Fibroblast of lung (primary cell): ENCODE data around the gene USP36. TPM values are rescaled to one million over a fixed set of nuclear protein-coding genes. Genes with fewer than 3 reads are reported as not detected.

Experiments used
- DNase-seq, 2 donors: peaks; one replicate each; pipeline versions ENCODE4 v3.0.0 to v3.0.0-alpha.2; 2010; ENCODE audit warnings: low read depth in 2 of 2
- H2AFZ ChIP-seq: 2 replicates; pipeline ENCODE4 v1.5.1; 2012; ENCODE audit warnings: low read length, control low read depth, inconsistent platforms
- H3K27ac ChIP-seq: 2 replicates; pipeline ENCODE4 v1.5.1; 2011; ENCODE audit warnings: low read length, control low read depth; ENCODE audit not compliant: insufficient read depth
- H3K27me3 ChIP-seq: 2 replicates; pipeline ENCODE4 v1.5.1; 2011; ENCODE audit warnings: mild to moderate bottlenecking, low read length; ENCODE audit not compliant: control insufficient read depth, insufficient read depth
- H3K36me3 ChIP-seq: 2 replicates; pipeline ENCODE4 v1.5.1; 2011; ENCODE audit warnings: low read length; ENCODE audit not compliant: control insufficient read depth, insufficient read depth
- H3K4me1 ChIP-seq: 2 replicates; pipeline ENCODE4 v1.5.1; 2011; ENCODE audit warnings: low read length; ENCODE audit not compliant: control insufficient read depth, insufficient read depth; ENCODE audit errors: extremely low read depth
- H3K4me2 ChIP-seq: 2 replicates; pipeline ENCODE4 v1.5.1; 2011; ENCODE audit warnings: low read length, control low read depth; ENCODE audit not compliant: insufficient read depth; ENCODE audit errors: extremely low read depth
- H3K4me3 ChIP-seq, 4 experiments: fragments of 200-600 bp in 1 of 4; sonication (generic) in 1 of 4; replicated peaks in 1 of 4; 2 replicates each; pipeline ENCODE4 v1.5.1; 2011 to 2016; ENCODE audit warnings: low read length in 4 of 4, low read depth in 3 of 4, mild to moderate bottlenecking in 3 of 4, control low read depth in 2 of 4, inconsistent platforms in 1 of 4, mixed read lengths in 1 of 4; ENCODE audit not compliant: insufficient read depth in 1 of 4; ENCODE audit errors: control extremely low read depth in 1 of 4
- H3K79me2 ChIP-seq: 2 replicates; pipeline ENCODE4 v1.5.1; 2012; ENCODE audit warnings: mild to moderate bottlenecking, low read length, inconsistent platforms; ENCODE audit not compliant: control insufficient read depth, insufficient read depth
- H3K9ac ChIP-seq: 2 replicates; pipeline ENCODE4 v1.5.1; 2011; ENCODE audit warnings: mild to moderate bottlenecking, low read length, control low read depth; ENCODE audit not compliant: insufficient read depth
- H3K9me3 ChIP-seq: 2 replicates; pipeline ENCODE4 v1.5.1; 2012; ENCODE audit warnings: low read depth, low read length; ENCODE audit not compliant: control insufficient read depth, insufficient read depth
- H4K20me1 ChIP-seq: 2 replicates; pipeline ENCODE4 v1.5.1; 2011; ENCODE audit warnings: low read length; ENCODE audit not compliant: control insufficient read depth, insufficient read depth; ENCODE audit errors: extremely low read depth
- CTCF ChIP-seq, 2 donors: IDR thresholded peaks in 1 of 2; conservative IDR thresholded peaks in 1 of 2; 1 replicate in 1 of 2; 2 replicates in 1 of 2; pipeline ENCODE4 v1.5.1; 2011 to 2012; ENCODE audit warnings: low read length in 2 of 2, control low read depth in 1 of 2, inconsistent platforms in 1 of 2, low read depth in 1 of 2, mild to moderate bottlenecking in 1 of 2
- EZH2 ChIP-seq: IDR thresholded peaks from 2 replicates; pipeline ENCODE4 v1.5.1; 2012; ENCODE audit warnings: low read length, control low read depth, mild to moderate bottlenecking; ENCODE audit errors: missing control alignments
- polyA plus RNA-seq, 2 donors: library from polyadenylated mRNA; depleted of rRNA in 1 of 2; stranded (reverse) in 1 of 2; unstranded in 1 of 2; fragments of >200 nt; gene quantifications; 2 replicates each; pipeline ENCODE4 v1.2.1, GENCODE V29; 2011 to 2012; ENCODE audit warnings: missing spikeins in 1 of 2
- total RNA-seq: library from RNA; depleted of rRNA; stranded (reverse); fragments of >200 nt; gene quantifications from 2 replicates; pipeline ENCODE4 v1.2.1, GENCODE V29; 2014

USP36 gene
- total and polyA plus RNA-seq, 2 donors (not counting 1 experiment from before 2014, with no cell fraction given), result 15.4 to 18.3 TPM

- no peak overlapping the region for H2AFZ ChIP-seq
- H4K20me1 ChIP-seq, result no peaks in the 10 kb centered on the region
- H3K36me3 ChIP-seq, result peaks cover 32% of the 10 kb centered on the region
- no peak overlapping the region for H3K9ac ChIP-seq
- H3K4me2 ChIP-seq, result no peak overlapping the region
- TF ChIP-seq EZH2 (no peak), CTCF (conservative IDR thresholded peaks at IDR 0.05 in 1 of 2, IDR thresholded peaks at IDR 0.05 in 1 of 2; ENCODE audit: low read depth in 1 of 2, low read length in 2 of 2) (no peak)
- H3K4me1 ChIP-seq, result peaks cover 8% of the 10 kb centered on the region
- no peak overlapping the region for H3K27ac ChIP-seq
- no peaks in the 10 kb centered on the region for H3K9me3 ChIP-seq
- no peaks in the 10 kb centered on the region for H3K27me3 ChIP-seq
- no peak overlapping the region for H3K4me3 ChIP-seq
- DNase-seq, result no peak
- peaks cover 8% of the 10 kb centered on the region for H3K79me2 ChIP-seq
Observed at GRCh38 chr17:78819806-78820792, 20.5 kb downstream of the USP36 start.

- H4K20me1 ChIP-seq, result no peaks in the 10 kb centered on the region
- H3K4me2 ChIP-seq, result no peak overlapping the region
- no peaks in the 10 kb centered on the region for H3K9me3 ChIP-seq
- H3K27me3 ChIP-seq, result no peaks in the 10 kb centered on the region
- H3K79me2 ChIP-seq, result peaks cover 8% of the 10 kb centered on the region
- DNase-seq, result no peak
- no peak overlapping the region for H3K9ac ChIP-seq
- H3K36me3 ChIP-seq, result peaks cover 32% of the 10 kb centered on the region
- no peak overlapping the region for H2AFZ ChIP-seq
- H3K4me3 ChIP-seq, result no peak overlapping the region
- H3K4me1 ChIP-seq, result peaks cover 8% of the 10 kb centered on the region
- H3K27ac ChIP-seq, result no peak overlapping the region
- TF ChIP-seq EZH2, result no peak
- TF ChIP-seq CTCF (conservative IDR thresholded peaks at IDR 0.05 in 1 of 2, IDR thresholded peaks at IDR 0.05 in 1 of 2; ENCODE audit: low read depth in 1 of 2, low read length in 2 of 2), result no peak
Observed at GRCh38 chr17:78819402-78819801, 21.2 kb downstream of the USP36 start.

- H2AFZ ChIP-seq, result no peak overlapping the region
- H3K4me1 ChIP-seq, result peaks cover 8% of the 10 kb centered on the region
- no peak for DNase-seq
- H3K27ac ChIP-seq, result no peak overlapping the region
- no peak overlapping the region for H3K4me2 ChIP-seq
- peaks cover 32% of the 10 kb centered on the region for H3K36me3 ChIP-seq
- H3K9me3 ChIP-seq, result no peaks in the 10 kb centered on the region
- H3K4me3 ChIP-seq, result no peak overlapping the region
- no peak overlapping the region for H3K9ac ChIP-seq
- H4K20me1 ChIP-seq, result no peaks in the 10 kb centered on the region
- no peak for TF ChIP-seq CTCF (conservative IDR thresholded peaks at IDR 0.05 in 1 of 2, IDR thresholded peaks at IDR 0.05 in 1 of 2; ENCODE audit: low read depth in 1 of 2, low read length in 2 of 2)
- no peak for TF ChIP-seq EZH2
- H3K79me2 ChIP-seq, result peaks cover 5% of the 10 kb centered on the region
- no peaks in the 10 kb centered on the region for H3K27me3 ChIP-seq
Observed at GRCh38 chr17:78818932-78819331, 21.7 kb downstream of the USP36 start.
